ENCODE data around the gene ART5.
"Not testable (repeated sequence)": the region's sequence is repeated elsewhere in the genome, so short reads cannot be mapped to it uniquely, and the experiment has no call there.

Gene ART5

GRCh38 chr11:3615998-3616397 is 25.8 kb downstream of the ART5 start:
- DNase-seq: no peak

- DNase-seq: peak; percentile 62
Observed at GRCh38 chr11:3614742-3615171, 27.0 kb downstream of the ART5 start.

GRCh38 chr11:3613998-3614741 is 27.6 kb downstream of the ART5 start:
- no peak for DNase-seq

GRCh38 chr11:3611976-3612678 is 29.7 kb downstream of the ART5 start:
- DNase-seq: no peak

- DNase-seq: no peak
Observed at GRCh38 chr11:3610846-3611245, 30.9 kb downstream of the ART5 start.

DNA sequence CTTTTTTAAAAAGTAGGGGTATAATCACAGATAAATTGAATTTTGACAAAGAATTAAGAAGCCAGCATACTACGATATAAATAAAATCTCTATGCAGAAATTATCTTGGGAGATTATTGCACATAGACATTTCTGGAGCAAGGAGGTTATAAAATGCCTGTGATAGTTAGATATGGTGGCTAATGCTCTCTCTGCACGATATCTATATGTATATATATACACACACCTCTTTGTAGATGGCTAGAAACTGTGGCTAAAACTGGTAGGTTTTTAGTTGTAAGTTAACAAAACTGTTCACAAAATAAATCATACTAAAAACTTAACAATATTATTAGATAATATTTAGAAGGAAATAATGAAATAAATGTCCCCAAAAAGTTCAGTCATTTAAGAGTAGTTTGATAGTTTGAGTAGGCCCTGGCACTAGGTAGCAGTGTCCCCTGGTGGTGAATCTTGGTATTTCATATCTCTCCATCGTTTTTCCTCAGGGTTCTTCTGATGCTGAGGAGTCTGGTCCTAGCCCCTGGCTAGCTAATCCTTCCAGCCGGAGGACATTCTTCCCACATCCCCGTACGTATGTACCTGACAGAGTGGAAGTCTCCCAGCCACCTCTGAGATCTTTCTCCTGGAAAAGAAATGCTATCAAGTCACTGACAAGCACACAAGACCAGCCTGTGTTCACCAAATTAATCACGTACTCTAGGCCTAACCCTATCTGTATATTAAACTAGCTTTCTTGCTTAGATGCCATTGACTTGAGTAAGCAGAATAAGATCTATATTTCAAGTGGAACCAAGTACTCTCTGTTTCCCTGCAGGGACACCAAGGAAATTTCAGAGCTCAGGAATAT is 32.2 kb downstream of the ART5 start:
- DNase-seq: peak; percentile 56

DNA sequence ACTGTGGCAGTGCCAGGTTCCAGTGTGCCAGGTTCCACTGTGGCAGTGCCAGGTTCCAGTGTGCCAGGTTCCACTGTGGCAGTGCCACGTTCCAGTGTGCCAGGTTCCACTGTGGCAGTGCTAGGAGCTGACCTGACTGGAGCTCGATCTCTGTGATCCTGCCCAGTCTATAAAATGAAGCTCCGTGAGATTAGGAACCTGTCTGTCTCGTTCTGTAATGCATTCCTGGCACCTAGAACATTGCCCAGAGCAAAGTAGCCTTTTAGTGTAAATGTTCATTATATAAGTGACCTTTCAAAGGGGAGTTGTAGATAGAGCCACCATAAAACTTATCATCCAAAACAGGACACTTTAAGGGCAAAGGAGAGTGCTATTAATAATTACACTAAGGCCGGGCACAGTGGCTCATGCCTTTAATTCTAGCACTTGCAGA is 36.0 kb downstream of the ART5 start:
- no peak for DNase-seq

DNA sequence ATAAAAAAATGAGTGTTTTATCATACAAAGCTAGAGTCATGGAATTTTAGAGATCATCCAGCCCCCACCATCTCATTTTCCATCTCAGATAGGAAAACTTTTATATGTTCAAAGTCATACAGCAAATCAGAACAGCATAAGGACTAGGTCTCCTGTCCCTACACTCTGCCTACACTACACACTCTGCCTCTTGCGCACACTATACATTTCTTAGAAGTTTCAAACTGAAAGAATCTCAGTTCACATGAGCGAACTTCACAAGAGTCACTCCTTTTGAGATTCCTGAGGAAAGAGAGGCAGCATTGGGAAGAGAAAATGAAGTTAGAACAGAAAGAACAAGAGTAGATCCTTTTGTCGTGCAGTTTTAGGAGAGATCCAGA is 36.5 kb downstream of the ART5 start:
- DNase-seq: no peak

GRCh38 chr11:3604167-3604566 is 37.6 kb downstream of the ART5 start:
- no peak for DNase-seq

- not testable (repeated sequence) for DNase-seq
Observed at GRCh38 chr11:3600201-3600600, 41.6 kb downstream of the ART5 start.

- not testable (repeated sequence) for DNase-seq
Observed at GRCh38 chr11:3597743-3598142, 44.0 kb downstream of the ART5 start.

DNA sequence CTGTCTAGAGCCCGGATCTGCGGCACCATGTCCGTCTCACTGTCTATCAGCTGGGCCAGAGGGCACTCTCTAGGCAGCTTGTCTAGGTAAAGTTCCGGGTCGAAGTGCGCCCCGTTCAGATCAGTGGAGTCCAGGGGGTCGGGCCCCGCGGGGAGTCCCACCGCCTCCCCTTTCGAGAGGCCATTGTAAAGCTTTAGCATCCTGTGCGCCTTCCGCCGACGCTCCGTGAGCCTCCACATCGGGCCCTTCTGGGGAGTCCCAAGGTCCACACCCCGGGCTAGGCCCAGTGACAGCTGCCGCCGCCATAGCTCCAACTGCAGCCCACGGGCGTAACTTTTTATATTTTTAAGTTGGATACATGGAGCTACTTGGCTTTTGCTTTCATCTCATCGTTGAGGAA is 50.5 kb downstream of the ART5 start:
- not testable (repeated sequence) for DNase-seq

- DNase-seq: not testable (repeated sequence)
Observed at GRCh38 chr11:3590193-3590592, 51.6 kb downstream of the ART5 start.

GRCh38 chr11:3588776-3589175 is 53.0 kb downstream of the ART5 start:
- DNase-seq: not testable (repeated sequence)

All from activated CD8-positive, alpha-beta memory T cell treated with anti-CD3 and anti-CD28 coated beads for 24 hours (primary cell).